T-helper 2 cell treated with Interferon-gamma antibody and Interleukin-4, amounts not matched to agents 5 μg/mL and 100 μg/mL, for 36 hours (primary cell): ENCODE data around the gene RIF1.
"Not testable (repeated sequence)": the region's sequence is repeated elsewhere in the genome, so short reads cannot be mapped to it uniquely, and the experiment has no call there.

Experiments
- DNase-seq: peaks from one replicate; pipeline ENCODE4 v3.0.0; 2021; ENCODE audit warnings: low spot score
- H3K27ac Mint-ChIP-seq: one replicate; pipeline ENCODE4 v1.8.0; 2021; ENCODE audit warnings: mild to moderate bottlenecking, mixed read lengths
- H3K27me3 Mint-ChIP-seq: one replicate; pipeline ENCODE4 v1.8.0; 2021; ENCODE audit warnings: low read depth, mixed read lengths
- H3K36me3 Mint-ChIP-seq: one replicate; pipeline ENCODE4 v1.8.0; 2021; ENCODE audit warnings: low read depth, mixed read lengths
- H3K4me1 Mint-ChIP-seq: one replicate; pipeline ENCODE4 v1.8.0; 2021; ENCODE audit warnings: low read depth, mixed read lengths
- H3K4me3 Mint-ChIP-seq: one replicate; pipeline ENCODE4 v1.8.0; 2022; ENCODE audit warnings: mild to moderate bottlenecking, moderate library complexity, mixed read lengths
- H3K9me3 Mint-ChIP-seq: one replicate; pipeline ENCODE4 v1.8.0; 2021; ENCODE audit warnings: mixed read lengths

Gene RIF1

DNA sequence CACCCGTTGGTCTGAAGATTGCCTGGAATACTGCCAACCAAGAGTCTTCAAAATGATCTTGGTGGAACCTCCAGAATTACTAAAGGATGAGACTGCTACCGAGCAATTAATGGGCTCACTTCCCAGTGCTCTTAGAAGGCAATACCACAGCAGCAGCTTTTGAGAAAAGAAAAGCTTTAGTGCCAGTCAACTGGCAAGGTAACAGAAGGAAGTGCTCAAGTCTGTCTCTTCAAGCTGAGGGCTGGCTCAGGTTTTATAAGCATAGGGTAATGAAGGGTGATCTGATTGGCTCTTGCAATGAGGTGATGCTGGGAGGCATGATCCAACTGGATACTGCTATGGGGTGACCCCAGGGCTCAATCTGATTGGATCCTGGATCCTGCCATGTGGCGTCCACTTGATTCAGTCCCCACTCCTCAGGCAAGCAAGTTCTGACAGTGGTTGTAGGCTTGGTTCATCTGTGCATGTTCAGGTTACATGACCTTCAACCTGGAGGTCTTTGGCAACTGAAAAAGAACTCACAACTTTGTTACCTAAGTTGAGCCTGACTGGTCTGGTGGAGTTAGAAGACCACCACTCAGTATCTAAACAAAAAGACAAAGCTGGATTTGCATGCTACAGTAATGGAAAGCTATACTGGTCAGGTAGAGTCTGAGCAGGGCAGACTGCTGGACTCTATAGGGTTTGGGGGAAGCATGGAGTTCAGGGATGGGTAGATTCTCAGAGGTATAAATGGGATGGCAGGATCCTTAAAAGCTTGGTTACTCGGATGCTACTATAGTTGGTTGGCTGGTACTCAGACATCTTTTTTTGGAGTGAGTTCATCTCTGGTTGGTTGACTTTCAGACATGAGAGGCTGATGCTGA lies 14.0 kb upstream of the RIF1 start:
- H3K27me3 Mint-ChIP-seq = no peaks in the 10 kb centered on the region
- H3K4me1 Mint-ChIP-seq = no peaks in the 10 kb centered on the region

DNA sequence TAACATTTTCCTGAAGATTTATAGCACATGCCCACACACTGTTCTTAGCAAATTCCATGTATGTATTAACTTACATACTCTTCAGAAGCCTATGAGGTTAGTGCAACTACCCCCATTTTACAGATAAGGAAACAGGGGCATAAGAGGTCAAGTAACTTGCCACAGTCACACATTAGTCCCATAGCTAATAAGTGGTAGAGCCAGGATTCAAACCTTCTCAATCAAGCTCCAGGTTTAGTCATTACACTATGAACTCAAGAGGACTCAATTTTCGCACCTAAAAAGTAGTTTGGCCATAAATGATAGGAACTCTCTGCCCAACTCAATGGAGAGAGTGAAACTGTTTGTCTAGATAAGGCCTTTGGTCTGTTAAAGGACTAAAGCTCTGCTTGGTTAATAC lies 9.7 kb upstream of the RIF1 start:
- peaks cover 3% of the 10 kb centered on the region for H3K9me3 Mint-ChIP-seq
- no peak for DNase-seq
- H3K4me1 Mint-ChIP-seq = no peaks in the 10 kb centered on the region
- no peak overlapping the region for H3K4me3 Mint-ChIP-seq
- no peak overlapping the region for H3K27ac Mint-ChIP-seq
- no peaks in the 10 kb centered on the region for H3K27me3 Mint-ChIP-seq
- H3K36me3 Mint-ChIP-seq = no peaks in the 10 kb centered on the region

More for the DNA sequence above, 14.0 kb upstream of the RIF1 start:
- no peak overlapping the region for H3K4me3 Mint-ChIP-seq
- H3K27ac Mint-ChIP-seq = no peak overlapping the region
- peaks cover 8% of the 10 kb centered on the region for H3K9me3 Mint-ChIP-seq
- no peaks in the 10 kb centered on the region for H3K36me3 Mint-ChIP-seq
- no peak for DNase-seq

GRCh38 chr2:151401149-151401548 lies 8.6 kb upstream of the RIF1 start:
- no peak for DNase-seq
- H3K9me3 Mint-ChIP-seq = no peaks in the 10 kb centered on the region
- H3K27ac Mint-ChIP-seq = no peak overlapping the region
- no peaks in the 10 kb centered on the region for H3K36me3 Mint-ChIP-seq
- no peak overlapping the region for H3K4me3 Mint-ChIP-seq
- H3K27me3 Mint-ChIP-seq = peaks cover 1% of the 10 kb centered on the region
- no peaks in the 10 kb centered on the region for H3K4me1 Mint-ChIP-seq

GRCh38 chr2:151403914-151404313 lies 5.8 kb upstream of the RIF1 start:
- Mint-ChIP-seq H3K4me1 (peaks cover 2% of the 10 kb centered on the region), H3K4me3 (no peak overlapping the region), H3K9me3 (no peaks in the 10 kb centered on the region)

GRCh38 chr2:151405376-151405775 lies 4.3 kb upstream of the RIF1 start:
- no peak overlapping the region for H3K4me3 Mint-ChIP-seq
- DNase-seq = no peak
- H3K27ac Mint-ChIP-seq = no peak overlapping the region
- H3K4me1 Mint-ChIP-seq = peaks cover 6% of the 10 kb centered on the region
- peaks cover 5% of the 10 kb centered on the region for H3K36me3 Mint-ChIP-seq
- peaks cover 5% of the 10 kb centered on the region for H3K27me3 Mint-ChIP-seq
- no peaks in the 10 kb centered on the region for H3K9me3 Mint-ChIP-seq

More at GRCh38 chr2:151403914-151404313, 5.8 kb upstream of the RIF1 start:
- no peak for DNase-seq
- Mint-ChIP-seq H3K36me3 (no peaks in the 10 kb centered on the region), H3K27me3 (peaks cover 5% of the 10 kb centered on the region), H3K27ac (no peak overlapping the region)

- no peak for DNase-seq
- peaks cover 13% of the 10 kb centered on the region for H3K36me3 Mint-ChIP-seq
- H3K4me3 Mint-ChIP-seq = no peak overlapping the region
- H3K27ac Mint-ChIP-seq = no peak overlapping the region
- no peaks in the 10 kb centered on the region for H3K9me3 Mint-ChIP-seq
- H3K4me1 Mint-ChIP-seq = peaks cover 14% of the 10 kb centered on the region
- H3K27me3 Mint-ChIP-seq = peaks cover 5% of the 10 kb centered on the region
These were observed 2.4 kb upstream of the RIF1 start for GRCh38 chr2:151407281-151407680.

DNA sequence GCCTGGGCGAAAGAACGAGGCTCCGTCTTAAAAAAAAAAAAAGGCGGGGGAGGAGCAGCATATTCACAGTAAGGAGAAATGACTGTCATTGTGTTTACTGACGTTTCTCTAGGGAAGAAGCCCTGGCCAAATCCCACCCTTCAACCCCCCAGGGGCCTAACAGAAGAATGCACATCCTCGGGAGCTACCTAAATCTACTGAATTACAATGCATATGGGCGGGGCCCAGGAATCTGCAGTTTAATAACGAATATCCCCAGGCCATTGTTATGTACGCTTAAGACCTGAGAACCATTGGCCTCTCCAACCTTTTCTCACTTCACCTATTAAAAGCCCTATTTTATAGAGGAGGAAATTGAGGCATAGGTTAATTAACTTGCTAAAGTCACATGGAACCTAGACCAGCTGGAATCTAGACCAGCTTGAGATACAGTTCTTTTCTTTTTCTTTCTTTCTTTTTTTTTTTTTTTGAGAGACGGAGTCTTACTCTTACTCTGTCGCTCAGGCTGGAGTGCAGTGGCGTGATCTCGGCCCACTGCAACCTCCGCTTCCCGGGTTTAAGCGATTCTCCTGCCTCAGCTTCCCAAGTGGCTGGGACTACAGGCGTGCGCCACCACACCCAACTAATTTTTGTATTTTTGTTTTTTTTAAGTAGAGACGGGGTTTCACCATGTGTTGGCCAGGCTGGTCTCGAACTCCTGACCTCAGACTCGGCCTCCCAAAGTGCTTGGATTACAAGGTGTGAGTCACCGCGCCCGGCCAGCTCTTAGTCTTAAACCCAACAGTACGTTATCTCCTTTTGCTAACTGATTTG lies 708 bp upstream of the RIF1 start:
- Mint-ChIP-seq H3K27ac (peak overlapping the region; percentile 89), H3K9me3 (no peaks in the 10 kb centered on the region), H3K4me1 (peaks cover 14% of the 10 kb centered on the region), H3K27me3 (peaks cover 5% of the 10 kb centered on the region), H3K36me3 (peaks cover 24% of the 10 kb centered on the region), H3K4me3 (peak overlapping the region; percentile 92)
- no peak for DNase-seq

- H3K4me3 Mint-ChIP-seq = peak overlapping the region; percentile 92
- H3K36me3 Mint-ChIP-seq = peaks cover 29% of the 10 kb centered on the region
- peak; percentile 17 for DNase-seq
- peaks cover 14% of the 10 kb centered on the region for H3K4me1 Mint-ChIP-seq
- peak overlapping the region; percentile 89 for H3K27ac Mint-ChIP-seq
- H3K27me3 Mint-ChIP-seq = peaks cover 5% of the 10 kb centered on the region
- H3K9me3 Mint-ChIP-seq = no peaks in the 10 kb centered on the region
These were observed 758 bp downstream of the RIF1 start for GRCh38 chr2:151410485-151410834.

- H3K36me3 Mint-ChIP-seq = peaks cover 56% of the 10 kb centered on the region
These were observed 7.9 kb downstream of the RIF1 start for GRCh38 chr2:151417650-151418049.

GRCh38 chr2:151421681-151422080 lies 12.0 kb downstream of the RIF1 start:
- H3K27me3 Mint-ChIP-seq = not testable (repeated sequence)
- peaks cover 66% of the 10 kb centered on the region for H3K36me3 Mint-ChIP-seq

More at GRCh38 chr2:151417650-151418049, 7.9 kb downstream of the RIF1 start:
- no peak for DNase-seq
- Mint-ChIP-seq H3K27ac (no peak overlapping the region), H3K4me1 (peaks cover 5% of the 10 kb centered on the region), H3K9me3 (no peaks in the 10 kb centered on the region), H3K27me3 (no peaks in the 10 kb centered on the region), H3K4me3 (no peak overlapping the region)

GRCh38 chr2:151422917-151423439 lies 13.3 kb downstream of the RIF1 start:
- Mint-ChIP-seq H3K9me3 (no peaks in the 10 kb centered on the region), H3K27ac (peak overlapping the region; percentile 63), H3K27me3 (no peaks in the 10 kb centered on the region), H3K4me3 (peak overlapping the region; percentile 42), H3K36me3 (peaks cover 61% of the 10 kb centered on the region), H3K4me1 (peaks cover 26% of the 10 kb centered on the region)
- DNase-seq = no peak

More at GRCh38 chr2:151421681-151422080, 12.0 kb downstream of the RIF1 start:
- H3K4me3 Mint-ChIP-seq, DNase-seq, H3K9me3 Mint-ChIP-seq, H3K27ac Mint-ChIP-seq: not testable (repeated sequence)
- peaks cover 25% of the 10 kb centered on the region for H3K4me1 Mint-ChIP-seq

DNA sequence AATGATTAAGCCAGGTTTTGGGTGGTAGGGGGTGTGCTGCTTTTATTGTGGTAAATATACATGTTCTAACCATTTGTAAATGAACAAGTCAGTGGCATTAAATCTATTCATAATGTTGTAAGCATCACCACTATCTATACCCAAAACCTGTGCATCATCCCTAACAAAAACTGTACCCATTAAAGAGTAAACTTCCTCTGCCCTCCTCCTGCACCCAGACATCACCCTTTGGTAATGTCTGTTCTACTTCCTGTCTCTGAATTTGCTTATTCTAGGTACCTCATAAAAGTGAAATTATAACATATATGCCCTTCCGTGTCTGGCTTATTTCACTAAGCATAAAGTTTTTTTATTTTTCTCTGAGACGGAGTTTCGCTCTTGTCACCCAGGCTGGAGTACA lies 14.1 kb downstream of the RIF1 start:
- H3K4me3 Mint-ChIP-seq = peak overlapping the region; percentile 42

DNA sequence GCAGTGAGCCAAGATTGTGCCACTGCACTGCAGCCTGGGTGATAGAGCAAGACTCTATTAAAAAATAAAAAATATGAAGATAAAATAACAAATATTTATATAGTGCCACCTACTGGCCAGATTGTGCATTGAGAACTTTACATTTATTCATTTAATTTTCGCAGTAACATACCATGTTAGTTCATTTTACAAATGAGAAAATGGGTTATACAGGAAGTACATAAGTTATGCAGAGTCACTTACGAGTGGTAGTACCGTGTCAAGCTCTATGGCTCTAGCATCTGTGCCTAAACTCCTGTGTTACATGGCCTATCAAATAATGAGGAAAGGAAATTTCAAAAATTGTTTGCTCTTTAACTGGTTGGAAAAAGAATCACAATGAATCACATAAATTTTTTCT lies 27.9 kb downstream of the RIF1 start:
- Mint-ChIP-seq H3K27ac (peak overlapping the region; percentile 47), H3K4me1 (peaks cover 2% of the 10 kb centered on the region), H3K9me3 (no peaks in the 10 kb centered on the region), H3K4me3 (no peak overlapping the region), H3K36me3 (peaks cover 49% of the 10 kb centered on the region), H3K27me3 (no peaks in the 10 kb centered on the region)
- DNase-seq = no peak

More for the DNA sequence above, 14.1 kb downstream of the RIF1 start:
- Mint-ChIP-seq H3K4me1 (peaks cover 29% of the 10 kb centered on the region), H3K9me3 (no peaks in the 10 kb centered on the region), H3K27me3 (no peaks in the 10 kb centered on the region), H3K27ac (peak overlapping the region; percentile 63), H3K36me3 (peaks cover 66% of the 10 kb centered on the region)
- DNase-seq = no peak

GRCh38 chr2:151438506-151438905 lies 28.8 kb downstream of the RIF1 start:
- no peak for DNase-seq
- Mint-ChIP-seq H3K9me3 (no peaks in the 10 kb centered on the region), H3K4me3 (no peak overlapping the region), H3K4me1 (peaks cover 2% of the 10 kb centered on the region), H3K36me3 (peaks cover 49% of the 10 kb centered on the region), H3K27ac (no peak overlapping the region), H3K27me3 (no peaks in the 10 kb centered on the region)
